Esophagus muscularis mucosa (tissue), 3 donors: ENCODE results near the gene MRPL21.

Experiments used
- POLR2A ChIP-seq: fragments of 450-650 bp; IDR thresholded peaks from one replicate; pipeline ENCODE4 v1.6.1; 2017; ENCODE audit warnings: antibody characterized with exemption, moderate library complexity, mild to moderate bottlenecking, low read depth
- POLR2AphosphoS5 ChIP-seq, 2 donors: sonication (generic); formaldehyde crosslinking; IDR thresholded peaks; one replicate each; pipeline ENCODE4 v1.6.1; 2017; ENCODE audit warnings: antibody characterized with exemption in 2 of 2
- TF ChIP-seq, protein P1 (sequence below), 3 experiments: fragments of 200-600 bp in 2 of 3; fragments of 450-650 bp in 1 of 3; sonication (generic) in 2 of 3; IDR thresholded peaks; one replicate each; pipeline ENCODE4 v1.5.1; 2017 to 2019; ENCODE audit warnings: antibody characterized with exemption in 3 of 3, mild to moderate bottlenecking in 2 of 3, moderate library complexity in 1 of 3

DNA sequence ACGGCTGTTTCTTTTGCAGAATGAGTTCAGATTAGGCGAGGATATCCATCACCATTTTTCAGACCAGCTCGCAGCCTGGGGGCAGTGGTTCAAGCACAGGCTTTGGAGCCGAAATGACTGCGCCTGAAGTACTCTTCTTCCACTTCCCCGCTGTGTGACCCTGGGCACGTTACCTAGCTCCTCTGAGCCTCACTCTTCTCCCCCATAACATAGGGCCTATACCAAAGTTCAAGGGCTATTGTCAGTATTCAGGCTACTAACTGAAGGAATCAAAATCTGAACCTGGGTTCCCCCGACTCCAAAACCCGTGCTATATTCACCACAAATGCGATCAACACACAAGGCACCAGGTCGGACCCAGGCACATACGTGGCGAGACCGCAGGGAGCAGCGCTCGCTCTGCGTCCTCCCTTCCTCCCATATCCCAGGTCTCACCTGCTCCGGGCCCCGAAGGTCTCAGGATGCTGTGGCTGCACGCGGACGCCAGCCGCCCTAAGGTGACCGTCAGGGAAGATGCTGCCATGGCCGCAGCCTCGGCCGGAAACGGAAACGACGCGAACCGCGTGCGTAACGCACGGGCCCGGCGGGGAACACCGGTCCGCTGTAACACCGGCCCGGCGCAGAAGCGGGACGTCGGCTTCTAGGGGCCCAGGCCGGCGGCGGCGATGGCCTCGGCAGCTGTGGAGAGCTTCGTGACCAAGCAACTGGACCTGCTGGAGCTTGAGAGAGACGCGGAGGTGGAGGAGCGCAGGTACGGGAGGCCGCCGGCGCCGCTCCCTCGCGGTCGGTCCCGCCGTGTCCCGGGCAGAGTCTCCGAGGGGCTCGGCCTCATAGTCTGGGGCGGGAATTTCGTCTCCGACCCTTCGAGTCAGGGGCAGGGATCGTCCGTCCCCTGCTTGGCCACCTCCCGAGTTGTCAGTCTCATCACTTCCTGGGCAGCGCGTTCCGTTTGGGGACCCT lies at the start of gene MRPL21, which contains the start of gene IGHMBP2:
- TF ChIP-seq POLR2AphosphoS5 (IDR thresholded peaks at IDR 0.05): peak; percentile 96
- TF ChIP-seq, protein P1, sequence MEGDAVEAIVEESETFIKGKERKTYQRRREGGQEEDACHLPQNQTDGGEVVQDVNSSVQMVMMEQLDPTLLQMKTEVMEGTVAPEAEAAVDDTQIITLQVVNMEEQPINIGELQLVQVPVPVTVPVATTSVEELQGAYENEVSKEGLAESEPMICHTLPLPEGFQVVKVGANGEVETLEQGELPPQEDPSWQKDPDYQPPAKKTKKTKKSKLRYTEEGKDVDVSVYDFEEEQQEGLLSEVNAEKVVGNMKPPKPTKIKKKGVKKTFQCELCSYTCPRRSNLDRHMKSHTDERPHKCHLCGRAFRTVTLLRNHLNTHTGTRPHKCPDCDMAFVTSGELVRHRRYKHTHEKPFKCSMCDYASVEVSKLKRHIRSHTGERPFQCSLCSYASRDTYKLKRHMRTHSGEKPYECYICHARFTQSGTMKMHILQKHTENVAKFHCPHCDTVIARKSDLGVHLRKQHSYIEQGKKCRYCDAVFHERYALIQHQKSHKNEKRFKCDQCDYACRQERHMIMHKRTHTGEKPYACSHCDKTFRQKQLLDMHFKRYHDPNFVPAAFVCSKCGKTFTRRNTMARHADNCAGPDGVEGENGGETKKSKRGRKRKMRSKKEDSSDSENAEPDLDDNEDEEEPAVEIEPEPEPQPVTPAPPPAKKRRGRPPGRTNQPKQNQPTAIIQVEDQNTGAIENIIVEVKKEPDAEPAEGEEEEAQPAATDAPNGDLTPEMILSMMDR (IDR thresholded peaks at IDR 0.05): peak in 1 of 3 experiments; percentile 18
- peak; percentile 45 for TF ChIP-seq POLR2A
